Pancreas (tissue), 10 donors: Measurements from ENCODE around the gene GPR42. TPM values are rescaled to one million over a fixed set of nuclear protein-coding genes. Genes with fewer than 3 reads are reported as not detected.

Experiments used
- ATAC-seq, 4 donors: fragments of 200-7000 bp; cut with Tn5 transposase; one replicate each; pipeline versions ENCODE4 v1.8.0 to v1.9.1; 2020; ENCODE audit warnings: mild to moderate bottlenecking in 4 of 4, moderate library complexity in 4 of 4
- DNase-seq, 6 donors: peaks; one replicate each; pipeline ENCODE4 v3.0.0-alpha.2; 2020
- FAIRE-seq: peaks from 2 replicates; lab custom pipeline; 2012; peaks lifted over from hg19 to GRCh38; lab: Jason Lieb, UNC
- H3K27ac ChIP-seq, 4 donors: fragments of 200-600 bp; sonication (generic); 1 replicate in 3 of 4; 2 replicates in 1 of 4; pipeline versions ENCODE4 v1.5.0 to v1.8.0; 2020
- H3K27me3 ChIP-seq, 4 donors: fragments of 200-600 bp; one replicate each; pipeline ENCODE4 v1.8.0; 2021
- H3K36me3 ChIP-seq, 3 donors: fragments of 200-600 bp; sonication (generic) in 1 of 3; one replicate each; pipeline versions ENCODE4 v1.5.0 to v1.8.0; 2020 to 2021
- H3K4me1 ChIP-seq, 3 donors: fragments of 200-600 bp; one replicate each; pipeline ENCODE4 v1.8.0; 2021
- H3K4me3 ChIP-seq, 4 donors: fragments of 200-600 bp; sonication (generic) in 2 of 4; one replicate each; pipeline versions ENCODE4 v1.5.0 to v1.8.0; 2020 to 2021
- H3K9me3 ChIP-seq, 4 donors: fragments of 200-600 bp; one replicate each; pipeline ENCODE4 v1.8.0; 2021
- WGBS, 2 donors: extraction: QIAGEN DNeasy Blood & Tissue Kit; methylation state at CpG; one replicate each; pipeline ENCODE4 v1.1.7; 2013; 5-methylcytosine and 5-hydroxymethylcytosine counted together
- intact Hi-C, 3 donors: fragments of 100-400 bp; cut with DNase I; formaldehyde crosslinking; loops; one replicate each; pipeline versions ENCODE4 v1.11.1 to v1.14.2; 2022
- polyA plus RNA-seq, 2 donors: library from polyadenylated mRNA; stranded (reverse); fragments of 200-250 nt; gene quantifications; one replicate each; pipeline ENCODE4 v1.2.3, GENCODE V29; 2013
- total RNA-seq, 6 donors: library from RNA; stranded (reverse); fragmentation: NEBNext Ultra II Directional in 4 of 6; extraction: Animal tissue kit (Norgen Biotek cat#: 25700) in 4 of 6; gene quantifications; one replicate each; pipeline versions ENCODE4 v1.2.1 to v1.2.4, GENCODE V29; 2021 to 2023
- TF ChIP-seq, protein P1 (sequence below), 4 donors: fragments of 200-600 bp; sonication (generic) in 3 of 4; IDR thresholded peaks; one replicate each; pipeline versions ENCODE4 v1.5.0 to v1.8.0; 2021; ENCODE audit warnings: antibody characterized with exemption in 4 of 4
- donor health status: healthy with polysubstance abuse.
- donor health status: DM: no; HTN: no; CAD: no; lungs with moderate emphysema.
- donor health status: DM: no; HTN: no; CAD: no.
- donor health status: control.
- donor health status: control.
- donor health status: Bipolar disorder and iron deficiency.
- donor health status: DM: yes; HTN: yes; CAD: no.
- donor health status: DM: no; HTN: no; CAD: no.
- donor health status: DM: no; HTN: no; CAD: no.
- donor health status: DM: yes; HTN: yes; CAD: no.

Gene GPR42
- total and polyA plus RNA-seq, 8 donors, result 0.12 to 0.52 (median 0.16) TPM; not detected in 5

GRCh38 chr19:35341006-35341405 lies 29.9 kb upstream of the GPR42 start:
- intact Hi-C loops, result loop anchor here in 1 of 3 donors (10.0 kb wide), 1 partner anchor 134 kb away; no protein-coding TSS in a partner anchor
- Histone ChIP-seq H3K9me3 (no peaks in the 10 kb centered on the region), H3K27ac (no peak overlapping the region), H3K27me3 (no peaks in the 10 kb centered on the region), H3K4me1 (no peaks in the 10 kb centered on the region), H3K36me3 (no peaks in the 10 kb centered on the region), H3K4me3 (no peak overlapping the region)
- ATAC-seq (no peak), FAIRE-seq (no peak), DNase-seq (no peak)
- TF ChIP-seq, protein P1, sequence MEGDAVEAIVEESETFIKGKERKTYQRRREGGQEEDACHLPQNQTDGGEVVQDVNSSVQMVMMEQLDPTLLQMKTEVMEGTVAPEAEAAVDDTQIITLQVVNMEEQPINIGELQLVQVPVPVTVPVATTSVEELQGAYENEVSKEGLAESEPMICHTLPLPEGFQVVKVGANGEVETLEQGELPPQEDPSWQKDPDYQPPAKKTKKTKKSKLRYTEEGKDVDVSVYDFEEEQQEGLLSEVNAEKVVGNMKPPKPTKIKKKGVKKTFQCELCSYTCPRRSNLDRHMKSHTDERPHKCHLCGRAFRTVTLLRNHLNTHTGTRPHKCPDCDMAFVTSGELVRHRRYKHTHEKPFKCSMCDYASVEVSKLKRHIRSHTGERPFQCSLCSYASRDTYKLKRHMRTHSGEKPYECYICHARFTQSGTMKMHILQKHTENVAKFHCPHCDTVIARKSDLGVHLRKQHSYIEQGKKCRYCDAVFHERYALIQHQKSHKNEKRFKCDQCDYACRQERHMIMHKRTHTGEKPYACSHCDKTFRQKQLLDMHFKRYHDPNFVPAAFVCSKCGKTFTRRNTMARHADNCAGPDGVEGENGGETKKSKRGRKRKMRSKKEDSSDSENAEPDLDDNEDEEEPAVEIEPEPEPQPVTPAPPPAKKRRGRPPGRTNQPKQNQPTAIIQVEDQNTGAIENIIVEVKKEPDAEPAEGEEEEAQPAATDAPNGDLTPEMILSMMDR (IDR thresholded peaks at IDR 0.05), result no peak
- WGBS, 2 donors, result 74 to 78% methylated on average over 16 of the region's 16 CpGs

DNA sequence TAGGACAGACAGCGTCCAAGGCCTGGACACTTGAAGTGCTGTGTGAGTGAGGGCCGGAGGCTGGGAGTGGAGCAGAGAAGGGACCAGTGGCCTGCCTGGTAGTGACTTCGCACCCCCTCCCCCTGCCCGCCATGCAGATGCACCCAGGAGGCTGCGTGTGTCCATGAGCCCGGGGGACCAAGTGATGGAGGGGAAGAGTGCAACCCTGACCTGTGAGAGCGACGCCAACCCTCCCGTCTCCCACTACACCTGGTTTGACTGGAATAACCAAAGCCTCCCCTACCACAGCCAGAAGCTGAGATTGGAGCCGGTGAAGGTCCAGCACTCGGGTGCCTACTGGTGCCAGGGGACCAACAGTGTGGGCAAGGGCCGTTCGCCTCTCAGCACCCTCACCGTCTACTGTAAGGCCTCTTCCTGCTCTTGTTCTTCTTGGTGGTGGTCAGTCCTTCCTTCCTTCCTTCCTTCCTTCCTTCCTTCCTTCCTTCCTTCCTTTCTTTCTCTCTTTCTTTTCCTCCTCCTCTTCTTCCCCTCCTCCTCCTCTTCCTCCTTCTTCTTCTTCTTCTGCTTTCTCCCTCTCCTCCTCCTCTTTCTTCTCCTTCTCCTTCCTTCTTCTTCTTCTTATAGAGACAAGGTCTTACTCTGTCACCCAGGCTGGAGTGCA lies 29.2 kb upstream of the GPR42 start:
- H3K4me1 ChIP-seq, result no peaks in the 10 kb centered on the region
- ATAC-seq (no peak), DNase-seq (no peak), FAIRE-seq (no peak)
- H3K9me3 ChIP-seq, result no peaks in the 10 kb centered on the region
- H3K27ac ChIP-seq, result no peak overlapping the region
- H3K36me3 ChIP-seq, result no peaks in the 10 kb centered on the region
- TF ChIP-seq, protein P1 (IDR thresholded peaks at IDR 0.05), result no peak
- WGBS, 2 donors, result 77 to 83% methylated on average over 14 of the region's 14 CpGs
- intact Hi-C loops, result loop anchor here in 1 of 3 donors (10.0 kb wide), 1 partner anchor 133 kb away; no protein-coding TSS in a partner anchor
- H3K4me3 ChIP-seq, result no peak overlapping the region
- no peaks in the 10 kb centered on the region for H3K27me3 ChIP-seq

DNA sequence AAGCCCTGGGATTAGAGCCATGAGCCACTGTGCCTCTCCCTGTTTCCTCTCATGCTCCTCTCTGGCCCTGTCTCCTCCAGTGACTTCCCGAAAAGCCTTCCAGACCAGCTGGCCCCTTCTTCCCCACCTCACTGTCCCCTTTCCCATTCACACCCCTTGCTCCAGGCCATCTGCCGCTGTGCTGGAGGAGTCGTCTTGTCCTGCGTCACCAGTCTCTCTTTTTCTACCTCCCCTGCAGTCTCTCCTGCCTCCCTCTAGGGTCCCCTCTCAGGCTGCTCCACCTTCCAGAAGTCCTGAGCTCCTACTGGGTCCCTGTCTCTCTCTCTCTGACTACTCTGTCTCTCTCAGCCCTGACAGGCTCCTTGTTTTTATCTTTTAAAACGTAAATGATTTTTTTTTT lies 28.4 kb upstream of the GPR42 start:
- Histone ChIP-seq H3K27me3 (no peaks in the 10 kb centered on the region), H3K36me3 (no peaks in the 10 kb centered on the region), H3K4me3 (no peak overlapping the region), H3K27ac (no peak overlapping the region), H3K4me1 (no peaks in the 10 kb centered on the region), H3K9me3 (no peaks in the 10 kb centered on the region)
- ATAC-seq (peak in 2 of 4 donors; percentile 41 to 63), DNase-seq (peak in 1 of 6 donors; percentile 26), FAIRE-seq (no peak)
- WGBS, 2 donors, result 56 to 62% methylated on average over 5 of the region's 5 CpGs
- TF ChIP-seq, protein P1 (IDR thresholded peaks at IDR 0.05), result no peak
- intact Hi-C loops, result loop anchor here in 1 of 3 donors (10.0 kb wide), 1 partner anchor 132 kb away; no protein-coding TSS in a partner anchor

- ATAC-seq (no peak), FAIRE-seq (no peak), DNase-seq (peak in 1 of 6 donors; percentile 28)
- H3K27ac ChIP-seq, result no peak overlapping the region
- H3K4me1 ChIP-seq, result no peaks in the 10 kb centered on the region
- H3K9me3 ChIP-seq, result no peaks in the 10 kb centered on the region
- H3K36me3 ChIP-seq, result no peaks in the 10 kb centered on the region
- no peaks in the 10 kb centered on the region for H3K27me3 ChIP-seq
- intact Hi-C loops, result loop anchor here in 1 of 3 donors (10.0 kb wide), 1 partner anchor 130 kb away; no protein-coding TSS in a partner anchor
- TF ChIP-seq, protein P1 (IDR thresholded peaks at IDR 0.05), result no peak
- WGBS, 2 donors, result 70 to 77% methylated on average over 17 of the region's 17 CpGs
- no peak overlapping the region for H3K4me3 ChIP-seq
Measured at GRCh38 chr19:35344511-35345031, 26.3 kb upstream of the GPR42 start.
